ENCODE data around the gene JAM3.

The JAM3 gene

GRCh38 chr11:134170919-134171281 is 102.0 kb downstream of the JAM3 start:
- Histone ChIP-seq H3K79me2 (ENCODE audit: control insufficient read depth, low read length) (no peaks in the 10 kb centered on the region), H3K9me2 (replicated peaks; ENCODE audit: control insufficient read depth, low read length) (no peaks in the 10 kb centered on the region), H4K20me1 (ENCODE audit: control insufficient read depth, insufficient read depth, low read depth, low read length) (no peaks in the 10 kb centered on the region), H3K27me3 (ENCODE audit: control insufficient read depth, low read length) (no peaks in the 10 kb centered on the region), H3K4me3 (ENCODE audit: low read length) (no peak overlapping the region), H3K9me3 (ENCODE audit: control insufficient read depth, insufficient read depth, low read length) (no peaks in the 10 kb centered on the region), H3K4me2 (ENCODE audit: low read length) (no peak overlapping the region), H3K36me3 (ENCODE audit: control insufficient read depth, low read length) (peaks cover 82% of the 10 kb centered on the region), H3F3A (ENCODE audit: control insufficient read depth, insufficient read depth) (no peaks in the 10 kb centered on the region), H3K27ac (ENCODE audit: low read depth, low read length) (no peak overlapping the region), H3K4me1 (ENCODE audit: control insufficient read depth, low read length) (no peaks in the 10 kb centered on the region)
- TF ChIP-seq EZH2phosphoT487 (IDR thresholded peaks at IDR 0.05; ENCODE audit: borderline replicate concordance, low read length) (no peak), CTCF (IDR thresholded peaks at IDR 0.05; ENCODE audit: low read depth, low read length, poor library complexity, severe bottlenecking) (no peak)

- Histone ChIP-seq H3K36me3 (ENCODE audit: control insufficient read depth, low read length) (peaks cover 92% of the 10 kb centered on the region), H3F3A (ENCODE audit: control insufficient read depth, insufficient read depth) (no peaks in the 10 kb centered on the region), H3K4me3 (ENCODE audit: low read length) (no peak overlapping the region), H4K20me1 (ENCODE audit: control insufficient read depth, insufficient read depth, low read depth, low read length) (no peaks in the 10 kb centered on the region), H3K4me1 (ENCODE audit: control insufficient read depth, low read length) (no peaks in the 10 kb centered on the region), H3K79me2 (ENCODE audit: control insufficient read depth, low read length) (no peaks in the 10 kb centered on the region), H3K9me3 (ENCODE audit: control insufficient read depth, insufficient read depth, low read length) (no peaks in the 10 kb centered on the region), H3K4me2 (ENCODE audit: low read length) (no peak overlapping the region), H3K27ac (ENCODE audit: low read depth, low read length) (no peak overlapping the region), H3K9me2 (replicated peaks; ENCODE audit: control insufficient read depth, low read length) (no peaks in the 10 kb centered on the region), H3K27me3 (ENCODE audit: control insufficient read depth, low read length) (no peaks in the 10 kb centered on the region)
- TF ChIP-seq EZH2phosphoT487 (IDR thresholded peaks at IDR 0.05; ENCODE audit: borderline replicate concordance, low read length) (no peak), CTCF (IDR thresholded peaks at IDR 0.05; ENCODE audit: low read depth, low read length, poor library complexity, severe bottlenecking) (no peak)
These were observed 103.1 kb downstream of the JAM3 start for GRCh38 chr11:134171951-134172350.

- Histone ChIP-seq H3K79me2 (ENCODE audit: control insufficient read depth, low read length) (no peaks in the 10 kb centered on the region), H4K20me1 (ENCODE audit: control insufficient read depth, insufficient read depth, low read depth, low read length) (no peaks in the 10 kb centered on the region), H3F3A (ENCODE audit: control insufficient read depth, insufficient read depth) (no peaks in the 10 kb centered on the region), H3K36me3 (ENCODE audit: control insufficient read depth, low read length) (peaks cover 96% of the 10 kb centered on the region), H3K9me3 (ENCODE audit: control insufficient read depth, insufficient read depth, low read length) (no peaks in the 10 kb centered on the region), H3K4me1 (ENCODE audit: control insufficient read depth, low read length) (no peaks in the 10 kb centered on the region), H3K4me2 (ENCODE audit: low read length) (no peak overlapping the region), H3K27ac (ENCODE audit: low read depth, low read length) (no peak overlapping the region), H3K27me3 (ENCODE audit: control insufficient read depth, low read length) (no peaks in the 10 kb centered on the region), H3K4me3 (ENCODE audit: low read length) (no peak overlapping the region), H3K9me2 (replicated peaks; ENCODE audit: control insufficient read depth, low read length) (no peaks in the 10 kb centered on the region)
- TF ChIP-seq CTCF (IDR thresholded peaks at IDR 0.05; ENCODE audit: low read depth, low read length, poor library complexity, severe bottlenecking) = no peak
These were observed 104.4 kb downstream of the JAM3 start for GRCh38 chr11:134173296-134173695.

- no peaks in the 10 kb centered on the region for H3K79me2 ChIP-seq (ENCODE audit: control insufficient read depth, low read length)
- no peak overlapping the region for H3K4me3 ChIP-seq (ENCODE audit: low read length)
- H3K4me1 ChIP-seq (ENCODE audit: control insufficient read depth, low read length) = no peaks in the 10 kb centered on the region
- H3K36me3 ChIP-seq (ENCODE audit: control insufficient read depth, low read length) = peaks cover 93% of the 10 kb centered on the region
- no peaks in the 10 kb centered on the region for H3F3A ChIP-seq (ENCODE audit: control insufficient read depth, insufficient read depth)
- no peaks in the 10 kb centered on the region for H3K9me2 ChIP-seq (replicated peaks; ENCODE audit: control insufficient read depth, low read length)
- H3K4me2 ChIP-seq (ENCODE audit: low read length) = no peak overlapping the region
- no peaks in the 10 kb centered on the region for H3K9me3 ChIP-seq (ENCODE audit: control insufficient read depth, insufficient read depth, low read length)
- H3K27ac ChIP-seq (ENCODE audit: low read depth, low read length) = no peak overlapping the region
- no peak for TF ChIP-seq CTCF (IDR thresholded peaks at IDR 0.05; ENCODE audit: low read depth, low read length, poor library complexity, severe bottlenecking)
- no peak for TF ChIP-seq EZH2phosphoT487 (IDR thresholded peaks at IDR 0.05; ENCODE audit: borderline replicate concordance, low read length)
- no peaks in the 10 kb centered on the region for H3K27me3 ChIP-seq (ENCODE audit: control insufficient read depth, low read length)
- H4K20me1 ChIP-seq (ENCODE audit: control insufficient read depth, insufficient read depth, low read depth, low read length) = no peaks in the 10 kb centered on the region; the same call in 1 of the 2 replicates
These were observed 107.4 kb downstream of the JAM3 start for GRCh38 chr11:134176284-134176683.

Data from DOHH2 (cell line).